ENCODE measurements around the gene CLSTN1.

CLSTN1 gene

DNA sequence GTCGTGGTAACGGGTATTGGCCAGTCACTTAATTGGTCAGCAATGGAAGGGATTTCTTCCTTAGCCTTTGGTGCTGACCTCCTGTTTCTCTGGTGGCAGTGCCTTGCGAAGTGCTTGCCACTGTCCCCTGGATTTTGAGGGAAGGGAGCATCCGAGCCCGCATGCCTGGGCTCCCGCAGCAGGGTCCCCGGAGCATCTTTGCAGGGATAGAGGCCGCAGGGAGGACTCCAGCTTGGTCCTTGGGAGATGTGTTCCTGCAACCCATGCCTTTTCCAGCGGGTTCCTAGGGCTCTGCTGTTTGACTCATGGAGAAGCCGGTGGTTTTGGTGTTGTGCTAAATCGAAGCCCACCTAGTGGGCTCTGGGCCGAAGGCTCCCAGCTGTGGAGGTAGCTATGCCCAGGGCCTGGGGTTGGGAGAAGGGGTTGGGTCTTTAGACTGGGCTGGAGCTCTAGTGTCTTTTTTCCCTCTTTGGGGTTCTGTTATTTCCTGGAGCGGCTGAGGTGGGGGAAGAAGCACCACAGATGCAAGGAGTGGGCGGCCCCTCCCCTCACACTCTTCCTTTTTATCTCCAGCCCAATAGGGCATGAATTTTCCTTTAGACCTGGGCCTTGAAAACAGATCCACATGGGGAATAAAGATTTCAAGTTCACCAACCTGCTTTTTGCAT is 133.2 kb downstream of the CLSTN1 start:
- Histone ChIP-seq H3K9ac (ENCODE audit: low read length) (no peak overlapping the region), H3K79me2 (ENCODE audit: insufficient read depth, low read length) (no peaks in the 10 kb centered on the region), H3K9me3 (ENCODE audit: low read length) (no peaks in the 10 kb centered on the region), H3K36me3 (ENCODE audit: insufficient read depth, low read length) (peaks cover 4% of the 10 kb centered on the region; the same call in 1 of the 2 replicates), H3F3A (ENCODE audit: insufficient read depth, low read length) (no peaks in the 10 kb centered on the region; the same call in 1 of the 2 replicates), H3K27me3 (ENCODE audit: insufficient read depth, low read length) (no peaks in the 10 kb centered on the region), H3K4me3 (ENCODE audit: low read depth, low read length, poor library complexity, severe bottlenecking) (peak overlapping the region; percentile 53), H3K27ac (ENCODE audit: low read depth, low read length, poor library complexity, severe bottlenecking) (no peak overlapping the region), H3K4me2 (ENCODE audit: low read length) (no peak overlapping the region; the same call in 1 of the 2 replicates), H2AFZ (ENCODE audit: low read length) (no peak overlapping the region), H3K9me2 (ENCODE audit: low read depth, low read length) (no peaks in the 10 kb centered on the region), H4K20me1 (ENCODE audit: insufficient read depth, low read length) (no peaks in the 10 kb centered on the region), H3K4me1 (ENCODE audit: insufficient read depth, low read length, severe bottlenecking) (peaks cover 43% of the 10 kb centered on the region)
- TF ChIP-seq CTCF (IDR thresholded peaks at IDR 0.05; ENCODE audit: low read length) = no peak
- no peak for TF ChIP-seq EZH2 (IDR thresholded peaks at IDR 0.05; ENCODE audit: borderline replicate concordance, low read length)

DNA sequence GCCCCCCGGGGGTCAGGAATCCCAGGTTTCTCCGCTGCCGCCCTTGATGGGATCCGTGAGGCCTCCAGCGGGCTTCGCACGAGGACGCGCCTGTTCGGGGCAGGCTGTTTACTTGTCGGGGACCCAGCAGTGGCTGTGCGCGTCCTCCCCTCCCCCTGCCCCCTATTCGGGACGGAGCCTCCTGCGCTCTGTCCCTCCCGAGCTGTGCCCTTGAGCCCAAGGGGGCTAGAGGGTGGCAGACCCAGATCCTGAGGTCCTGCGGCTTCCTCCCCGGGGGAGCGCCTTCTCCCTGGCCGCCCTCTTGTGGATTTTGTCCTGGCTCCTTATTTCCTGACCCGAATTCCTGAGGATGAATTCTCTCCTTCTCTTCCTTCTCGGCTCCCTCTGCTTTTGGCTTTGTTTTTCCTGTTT is 133.8 kb downstream of the CLSTN1 start:
- Histone ChIP-seq H3K27me3 (ENCODE audit: insufficient read depth, low read length) (no peaks in the 10 kb centered on the region), H3K4me2 (ENCODE audit: low read length) (peak overlapping the region; percentile 63), H3F3A (ENCODE audit: insufficient read depth, low read length) (no peaks in the 10 kb centered on the region; the same call in 1 of the 2 replicates), H3K79me2 (ENCODE audit: insufficient read depth, low read length) (no peaks in the 10 kb centered on the region), H3K4me3 (ENCODE audit: low read depth, low read length, poor library complexity, severe bottlenecking) (peak overlapping the region; percentile 53), H4K20me1 (ENCODE audit: insufficient read depth, low read length) (no peaks in the 10 kb centered on the region), H3K27ac (ENCODE audit: low read depth, low read length, poor library complexity, severe bottlenecking) (no peak overlapping the region), H2AFZ (ENCODE audit: low read length) (no peak overlapping the region), H3K9me3 (ENCODE audit: low read length) (no peaks in the 10 kb centered on the region), H3K4me1 (ENCODE audit: insufficient read depth, low read length, severe bottlenecking) (peaks cover 49% of the 10 kb centered on the region), H3K36me3 (ENCODE audit: insufficient read depth, low read length) (peaks cover 4% of the 10 kb centered on the region; the same call in 1 of the 2 replicates), H3K9me2 (ENCODE audit: low read depth, low read length) (no peaks in the 10 kb centered on the region), H3K9ac (ENCODE audit: low read length) (peak overlapping the region; percentile 36; the same call in 1 of the 2 replicates)
- TF ChIP-seq CTCF (IDR thresholded peaks at IDR 0.05; ENCODE audit: low read length) = no peak
- no peak for TF ChIP-seq EZH2 (IDR thresholded peaks at IDR 0.05; ENCODE audit: borderline replicate concordance, low read length)

GRCh38 chr1:9689011-9689706 is 134.6 kb downstream of the CLSTN1 start:
- Histone ChIP-seq H3K27ac (ENCODE audit: low read depth, low read length, poor library complexity, severe bottlenecking) (peak overlapping the region; percentile 85), H3K4me1 (ENCODE audit: insufficient read depth, low read length, severe bottlenecking) (peaks cover 54% of the 10 kb centered on the region), H3K79me2 (ENCODE audit: insufficient read depth, low read length) (no peaks in the 10 kb centered on the region), H4K20me1 (ENCODE audit: insufficient read depth, low read length) (no peaks in the 10 kb centered on the region), H3K36me3 (ENCODE audit: insufficient read depth, low read length) (peaks cover 4% of the 10 kb centered on the region; the same call in 1 of the 2 replicates), H3K27me3 (ENCODE audit: insufficient read depth, low read length) (no peaks in the 10 kb centered on the region), H3K9me3 (ENCODE audit: low read length) (no peaks in the 10 kb centered on the region), H3K4me2 (ENCODE audit: low read length) (peak overlapping the region; percentile 83), H2AFZ (ENCODE audit: low read length) (no peak overlapping the region), H3K9ac (ENCODE audit: low read length) (peak overlapping the region; percentile 74), H3K9me2 (ENCODE audit: low read depth, low read length) (no peaks in the 10 kb centered on the region), H3F3A (ENCODE audit: insufficient read depth, low read length) (no peaks in the 10 kb centered on the region; the same call in 1 of the 2 replicates), H3K4me3 (ENCODE audit: low read depth, low read length, poor library complexity, severe bottlenecking) (peak overlapping the region; percentile 69)
- TF ChIP-seq EZH2 (IDR thresholded peaks at IDR 0.05; ENCODE audit: borderline replicate concordance, low read length) = no peak
- no peak for TF ChIP-seq CTCF (IDR thresholded peaks at IDR 0.05; ENCODE audit: low read length)

All from OCI-LY1 (cell line).